Measurements from ENCODE around the gene NR1H2. TPM values are rescaled to one million over a fixed set of nuclear protein-coding genes. Genes with fewer than 3 reads are reported as not detected.
A peak's percentile ranks its signal among the peaks of the same experiment; 100 is the strongest.
"Not testable (repeated sequence)": the region's sequence is repeated elsewhere in the genome, so short reads cannot be mapped to it uniquely, and the experiment has no call there.

Gene NR1H2
- total RNA-seq, 1 experiment from 2014 or later: 40.3 TPM

DNA sequence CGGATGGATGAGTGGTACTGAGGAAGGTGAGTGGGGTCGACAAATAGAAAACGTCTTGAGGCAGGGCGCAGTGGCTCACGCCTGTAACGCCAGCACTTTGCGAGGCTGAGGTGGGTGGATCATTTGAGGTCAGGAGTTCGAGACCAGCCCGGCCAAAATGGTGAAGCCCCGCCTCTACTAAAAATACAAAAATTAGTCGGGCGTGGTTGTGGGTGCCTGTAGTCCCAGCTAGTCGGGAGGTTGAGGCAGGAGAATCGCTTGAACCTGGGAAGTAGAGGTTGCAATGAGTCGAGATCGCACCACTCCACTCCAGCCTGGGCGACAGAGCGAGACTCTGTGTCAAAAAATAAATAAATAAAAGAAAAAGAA lies 46.3 kb upstream of the NR1H2 start:
- H3K9me3 ChIP-seq (ENCODE audit: control insufficient read depth in 1 of 2, insufficient read depth in 1 of 2, low read depth in 1 of 2, low read length in 2 of 2); H3K36me3 ChIP-seq (ENCODE audit: control insufficient read depth in 1 of 2, insufficient read depth in 2 of 2, low read length in 2 of 2); H2AFZ ChIP-seq (ENCODE audit: low read depth, low read length, poor library complexity, severe bottlenecking); H3K9me2 ChIP-seq (ENCODE audit: insufficient read depth); BruUV-seq (replicated peaks); DNase-seq (ENCODE audit: low read depth, low spot score); H3K79me2 ChIP-seq (ENCODE audit: insufficient read depth, low read length); H4K20me1 ChIP-seq (ENCODE audit: insufficient read depth); POLR2A ChIA-PET; ATAC-seq; H3K27me3 ChIP-seq (ENCODE audit: insufficient read depth, low read length): not testable (repeated sequence)
- peak; percentile 33; the same call in 1 of the 2 replicates for TF ChIP-seq ZFX (IDR thresholded peaks at IDR 0.05)
- ChIA-PET RAD21 (ENCODE audit: low non-redundant PET in 1 of 2, low total read pairs in 2 of 2, uncharacterized antibody in 2 of 2, unreplicated experiment in 2 of 2) (interaction anchor here in 1 of 2 experiments (1.0 kb wide), 1 partner anchor 27 kb away, joined by 3 read pairs; no protein-coding TSS in a partner anchor), CTCF (interaction anchor here (1.0 to 1.9 kb wide), 5 partner anchors 14 to 208 kb away, joined by 3 to 10 read pairs (median 5); no protein-coding TSS in a partner anchor)
- H3K27ac ChIP-seq (ENCODE audit: low read depth, low read length): peak overlapping the region; percentile 81
- intact Hi-C loops (cut with micrococcal nuclease): loop anchor here (2.0 kb wide), 1 partner anchor 165 kb away; no protein-coding TSS in a partner anchor
- peak overlapping the region; percentile 55 to 62 for H3K4me3 ChIP-seq (replicated peaks in 1 of 2; ENCODE audit: low read depth in 1 of 2, low read length in 2 of 2)
- peak overlapping the region; percentile 49 for H3K9ac ChIP-seq (ENCODE audit: low read length)
- peaks cover 33 to 78% of the 10 kb centered on the region in 2 experiments for H3K4me1 ChIP-seq (ENCODE audit: control insufficient read depth in 1 of 2, insufficient read depth in 2 of 2, low read length in 2 of 2)
- H3K4me2 ChIP-seq (ENCODE audit: low read length): peak overlapping the region; percentile 86

- Histone ChIP-seq H3K9me2 (ENCODE audit: insufficient read depth) (no peaks in the 10 kb centered on the region), H3K27ac (ENCODE audit: low read depth, low read length) (peak overlapping the region; percentile 81), H3K9ac (ENCODE audit: low read length) (peak overlapping the region; percentile 49), H3K36me3 (ENCODE audit: control insufficient read depth in 1 of 2, insufficient read depth in 2 of 2, low read length in 2 of 2) (no peaks in the 10 kb centered on the region), H3K79me2 (ENCODE audit: insufficient read depth, low read length) (peaks cover 3% of the 10 kb centered on the region; the same call in 1 of the 2 replicates), H3K27me3 (ENCODE audit: insufficient read depth, low read length) (no peaks in the 10 kb centered on the region), H3K4me2 (ENCODE audit: low read length) (peak overlapping the region; percentile 86), H3K9me3 (ENCODE audit: control insufficient read depth in 1 of 2, insufficient read depth in 1 of 2, low read depth in 1 of 2, low read length in 2 of 2) (no peaks in the 10 kb centered on the region), H3K4me3 (replicated peaks in 1 of 2; ENCODE audit: low read depth in 1 of 2, low read length in 2 of 2) (peak overlapping the region; percentile 55 to 62), H4K20me1 (ENCODE audit: insufficient read depth) (no peaks in the 10 kb centered on the region), H3K4me1 (ENCODE audit: control insufficient read depth in 1 of 2, insufficient read depth in 2 of 2, low read length in 2 of 2) (peaks cover 30 to 74% of the 10 kb centered on the region in 2 experiments), H2AFZ (ENCODE audit: low read depth, low read length, poor library complexity, severe bottlenecking) (no peak overlapping the region)
- peak; percentile 46 for ATAC-seq
- BruUV-seq (replicated peaks): no TSS peak
- ChIA-PET RAD21 (ENCODE audit: low non-redundant PET in 1 of 2, low total read pairs in 2 of 2, uncharacterized antibody in 2 of 2, unreplicated experiment in 2 of 2) (no interaction called here), POLR2A (no interaction called here), CTCF (no interaction called here)
- peak; percentile 53 for DNase-seq (ENCODE audit: low read depth, low spot score)
- TF ChIP-seq POLR2AphosphoS5 (IDR thresholded peaks at IDR 0.05; ENCODE audit: low read depth, low read length) (peak; percentile 47; the same call in 1 of the 2 replicates), POLR2A (IDR thresholded peaks at IDR 0.05; ENCODE audit: borderline replicate concordance, extremely low read depth, insufficient read depth, insufficient read length) (peak; percentile 3)
- TF ChIP-seq, protein P1, sequence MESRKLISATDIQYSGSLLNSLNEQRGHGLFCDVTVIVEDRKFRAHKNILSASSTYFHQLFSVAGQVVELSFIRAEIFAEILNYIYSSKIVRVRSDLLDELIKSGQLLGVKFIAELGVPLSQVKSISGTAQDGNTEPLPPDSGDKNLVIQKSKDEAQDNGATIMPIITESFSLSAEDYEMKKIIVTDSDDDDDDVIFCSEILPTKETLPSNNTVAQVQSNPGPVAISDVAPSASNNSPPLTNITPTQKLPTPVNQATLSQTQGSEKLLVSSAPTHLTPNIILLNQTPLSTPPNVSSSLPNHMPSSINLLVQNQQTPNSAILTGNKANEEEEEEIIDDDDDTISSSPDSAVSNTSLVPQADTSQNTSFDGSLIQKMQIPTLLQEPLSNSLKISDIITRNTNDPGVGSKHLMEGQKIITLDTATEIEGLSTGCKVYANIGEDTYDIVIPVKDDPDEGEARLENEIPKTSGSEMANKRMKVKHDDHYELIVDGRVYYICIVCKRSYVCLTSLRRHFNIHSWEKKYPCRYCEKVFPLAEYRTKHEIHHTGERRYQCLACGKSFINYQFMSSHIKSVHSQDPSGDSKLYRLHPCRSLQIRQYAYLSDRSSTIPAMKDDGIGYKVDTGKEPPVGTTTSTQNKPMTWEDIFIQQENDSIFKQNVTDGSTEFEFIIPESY (IDR thresholded peaks at IDR 0.05; ENCODE audit: extremely low read depth, insufficient replicate concordance, low read length): no peak
- intact Hi-C loops (cut with micrococcal nuclease): no loop called here
Measured at GRCh38 chr19:50330365-50331078, 45.7 kb upstream of the NR1H2 start.
